M059J (cell line): Measurements from ENCODE around the gene MPI. TPM values are rescaled to one million over a fixed set of nuclear protein-coding genes. Genes with fewer than 3 reads are reported as not detected.
"Not testable (repeated sequence)": the region's sequence is repeated elsewhere in the genome, so short reads cannot be mapped to it uniquely, and the experiment has no call there.

Experiments used
- DNase-seq: peaks from one replicate; pipeline ENCODE4 v3.0.0-alpha.2; 2012; ENCODE audit warnings: low read depth
- total RNA-seq: library from RNA; depleted of rRNA; stranded (reverse); fragments of >200 nt; shearing (Covaris generic); gene quantifications from 2 replicates; pipeline ENCODE4 v1.2.3, GENCODE V29; 2014

MPI gene
- total RNA-seq, 1 experiment from 2014 or later = 65.4 TPM

DNA sequence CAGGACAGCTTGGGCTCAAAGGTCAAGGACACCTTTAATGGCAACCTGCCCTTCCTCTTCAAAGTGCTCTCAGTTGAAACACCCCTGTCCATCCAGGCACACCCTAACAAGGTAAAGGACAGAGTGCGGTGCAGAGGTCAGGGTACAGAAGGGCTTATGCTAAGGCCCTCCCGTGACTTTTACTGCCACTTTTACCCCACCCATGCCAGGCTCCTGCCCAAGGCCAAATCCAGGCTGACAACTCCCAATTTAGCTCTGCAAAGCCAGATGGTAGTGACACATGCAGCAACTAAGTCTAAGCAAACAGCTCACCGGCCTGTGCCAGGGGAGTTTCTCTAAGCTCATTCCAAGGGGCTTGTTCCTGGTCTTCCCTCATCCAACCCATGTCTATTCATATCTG lies 1.6 kb downstream of the MPI start:
- DNase-seq = no peak

- no peak for DNase-seq
These were observed 2.5 kb downstream of the MPI start for GRCh38 chr15:74892313-74892712.

DNA sequence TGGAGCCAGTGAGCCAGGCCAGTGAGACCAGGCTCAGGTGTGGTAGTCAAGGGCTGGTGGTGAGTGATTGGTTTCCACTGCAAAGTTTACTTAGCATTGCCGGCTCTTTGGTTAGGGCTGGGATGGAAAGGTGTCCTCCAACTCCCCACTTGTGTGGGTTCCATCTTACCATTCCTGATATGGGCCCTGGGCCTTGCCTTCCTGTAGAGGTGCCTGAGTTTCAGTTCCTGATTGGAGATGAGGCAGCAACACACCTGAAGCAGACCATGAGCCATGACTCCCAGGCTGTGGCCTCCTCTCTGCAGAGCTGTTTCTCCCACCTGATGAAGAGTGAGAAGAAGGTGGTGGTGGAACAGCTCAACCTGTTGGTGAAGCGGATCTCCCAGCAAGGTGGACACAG lies 3.1 kb downstream of the MPI start:
- no peak for DNase-seq

- no peak for DNase-seq
These were observed 3.8 kb downstream of the MPI start for GRCh38 chr15:74893627-74894026.

DNA sequence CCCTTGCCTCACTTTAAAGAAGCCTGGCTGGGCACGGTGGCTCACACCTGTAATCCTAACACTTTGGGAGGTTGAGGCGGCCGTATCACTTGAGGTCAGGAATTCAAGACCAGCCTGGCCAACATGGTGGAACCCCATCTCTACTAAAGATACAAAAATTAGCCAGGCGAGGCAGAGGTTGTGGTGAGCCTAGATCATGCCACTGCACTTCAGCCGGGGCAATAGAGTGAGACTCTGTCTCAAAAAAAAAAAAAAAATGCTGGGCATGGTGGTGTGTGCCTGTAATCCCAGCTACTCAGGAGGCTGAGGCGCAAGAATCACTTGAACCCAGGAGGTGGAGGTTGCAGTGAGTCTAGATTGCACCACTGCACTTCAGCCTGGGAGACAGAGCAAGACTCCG lies 4.5 kb downstream of the MPI start:
- DNase-seq = not testable (repeated sequence)

DNA sequence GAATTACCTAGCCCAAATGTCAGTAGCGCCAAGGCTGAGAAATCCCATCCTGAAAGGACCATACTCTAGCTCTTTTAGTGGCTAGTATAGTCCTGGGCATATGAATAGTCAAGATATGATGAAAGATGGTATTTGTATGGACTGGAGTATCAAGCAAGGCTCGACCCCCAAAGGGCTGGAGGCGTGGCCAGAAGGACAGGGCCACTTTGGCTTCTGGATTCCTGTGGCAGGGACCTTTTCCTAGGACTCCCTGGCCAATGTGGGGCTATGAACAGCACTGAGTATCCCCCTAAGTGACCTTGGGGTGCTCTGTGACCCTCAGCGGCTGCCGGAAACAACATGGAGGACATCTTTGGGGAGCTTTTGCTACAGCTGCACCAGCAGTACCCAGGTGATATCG lies 6.0 kb downstream of the MPI start:
- DNase-seq = no peak

DNA sequence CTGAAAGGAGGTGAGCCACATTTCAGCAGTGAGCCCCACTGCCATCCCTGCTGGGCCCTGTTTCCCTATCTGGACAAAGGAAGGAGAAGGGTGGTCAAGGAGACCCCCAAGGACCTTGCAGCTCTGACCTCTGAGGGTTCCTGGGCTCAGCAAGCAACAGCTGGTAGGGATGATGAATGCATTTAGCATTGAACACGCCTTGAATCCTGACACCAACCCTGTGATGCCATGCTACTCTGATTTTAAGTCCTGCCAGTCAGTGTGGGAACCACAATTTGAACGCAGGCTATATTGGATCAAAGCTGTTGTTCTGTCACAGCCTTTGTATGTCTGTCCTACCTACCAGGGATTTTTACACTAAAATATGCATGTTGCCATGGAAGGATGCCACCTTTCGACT lies 6.5 kb downstream of the MPI start:
- DNase-seq = no peak

GRCh38 chr15:74897300-74897701 lies 7.5 kb downstream of the MPI start:
- no peak for DNase-seq

DNA sequence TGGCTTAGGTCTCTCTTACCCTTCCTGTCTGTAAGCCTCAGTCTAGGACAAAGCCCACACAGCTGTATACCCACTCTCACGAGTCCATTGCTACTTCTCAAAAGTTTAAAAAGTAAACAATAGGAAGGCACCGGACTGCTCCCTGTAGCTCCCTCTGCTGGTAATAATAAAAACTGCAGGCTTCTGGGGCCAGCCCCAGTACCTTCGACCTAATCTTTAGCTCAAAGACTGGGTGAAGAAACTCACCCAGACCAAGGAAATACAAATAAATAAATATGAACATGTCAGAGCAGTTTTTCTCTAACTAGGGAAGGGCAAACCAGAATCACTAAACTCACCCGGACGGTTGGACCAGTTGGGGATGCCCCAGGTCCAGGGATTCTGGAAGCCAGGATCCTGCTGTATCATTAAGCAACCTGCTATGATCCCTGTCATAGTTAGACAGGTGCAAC lies 11.8 kb downstream of the MPI start:
- DNase-seq = peak; percentile 51

DNA sequence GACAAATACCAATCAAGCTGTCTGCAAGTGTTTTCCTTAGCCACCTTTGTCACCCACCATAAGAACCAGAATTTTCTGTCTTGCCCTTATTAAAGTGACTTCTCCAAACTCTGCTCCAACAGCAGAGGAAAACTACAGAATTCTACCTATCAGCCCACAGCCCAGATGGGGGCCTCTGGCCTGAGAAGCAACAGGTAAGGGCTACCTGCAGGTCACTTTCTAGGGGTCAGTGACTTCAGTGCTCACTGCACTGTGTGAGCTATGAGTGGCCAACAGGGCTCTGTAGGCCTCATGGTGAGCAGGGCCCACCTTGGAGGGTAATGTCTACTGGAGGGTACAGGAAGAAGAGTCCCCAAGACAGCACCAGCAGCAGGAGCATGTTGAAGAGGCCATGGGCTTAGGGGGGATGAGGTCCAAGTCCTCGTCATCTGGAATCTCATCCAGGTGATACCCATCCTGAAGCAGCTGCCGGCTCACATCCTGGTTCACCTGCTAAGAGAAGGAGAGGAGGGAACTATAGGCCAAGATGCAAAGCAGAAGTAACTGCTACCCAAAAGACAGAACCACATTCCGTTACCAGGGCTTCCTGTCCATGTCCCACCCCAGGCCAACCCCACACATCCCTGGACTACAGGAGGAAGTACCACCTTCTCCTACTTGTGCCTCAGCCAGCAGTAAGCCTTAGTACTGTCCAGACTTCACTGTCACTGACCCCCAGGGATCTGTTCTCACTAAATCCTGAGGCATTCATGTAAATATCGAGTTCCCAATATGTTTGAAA lies 12.6 kb downstream of the MPI start:
- DNase-seq = no peak

DNA sequence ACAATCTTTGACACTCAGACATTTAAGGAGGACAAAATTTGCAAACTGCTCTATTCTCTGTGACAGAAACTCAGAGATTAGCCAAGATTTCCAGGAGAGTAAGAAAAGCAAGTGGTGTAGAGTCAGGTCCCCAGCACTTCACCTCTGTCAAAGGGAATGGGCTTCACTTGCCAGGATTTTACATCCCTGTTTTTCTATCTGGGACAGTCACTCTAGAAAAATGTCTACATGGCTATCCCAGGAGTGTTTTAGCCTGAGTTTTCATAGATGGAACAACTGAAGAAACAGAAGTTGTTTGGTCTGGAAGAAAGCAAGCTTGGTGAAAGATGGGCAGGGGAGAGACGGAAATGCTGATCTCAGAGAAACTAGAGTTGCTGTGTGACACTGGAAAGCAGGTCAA lies 13.8 kb downstream of the MPI start:
- no peak for DNase-seq

GRCh38 chr15:74904190-74904805 lies 14.5 kb downstream of the MPI start:
- no peak for DNase-seq

GRCh38 chr15:74906067-74906449 lies 16.2 kb downstream of the MPI start:
- peak; percentile 31 for DNase-seq

DNA sequence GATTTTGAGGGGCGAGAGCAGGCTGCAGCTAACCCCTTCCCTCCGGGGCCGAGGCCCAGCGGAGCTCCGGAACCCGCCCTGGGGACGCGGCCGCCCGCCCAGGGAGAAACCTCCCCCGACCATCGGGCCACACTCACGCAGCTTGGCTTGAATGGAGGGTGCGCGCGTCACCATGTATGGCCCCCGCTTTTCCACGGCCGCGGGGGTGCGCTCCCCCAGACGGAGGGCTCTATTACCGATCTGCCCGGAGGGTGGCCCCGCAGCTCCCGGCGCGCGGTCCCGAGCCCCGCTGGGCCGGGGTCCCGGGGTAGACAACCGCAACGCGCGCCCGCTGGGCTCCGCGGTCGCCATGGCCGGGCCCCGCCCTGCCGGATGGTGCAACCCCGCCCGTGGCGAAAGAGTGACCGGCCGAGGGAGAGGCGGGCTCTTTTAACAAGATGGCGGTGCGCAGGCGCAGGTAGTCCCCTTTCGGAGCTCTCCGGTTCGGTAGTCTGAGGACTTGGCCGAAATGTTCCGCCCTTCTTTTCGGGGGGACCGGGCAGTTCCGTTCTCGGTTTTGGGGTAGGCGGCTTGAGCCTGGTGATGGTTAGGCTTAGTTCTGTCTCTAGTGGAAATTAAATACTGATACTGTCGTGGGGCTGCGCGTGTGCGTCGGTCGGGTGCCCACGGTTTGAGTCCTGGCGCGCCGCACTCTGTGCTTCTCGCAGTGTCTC lies 16.8 kb downstream of the MPI start, which contains the start of gene FAM219B:
Gene FAM219B (minus strand): TSS at position 402 of the 713 bp plus-strand sequence. CDS start 51 bp downstream, at position 351.
- DNase-seq = peak; percentile 85

DNA sequence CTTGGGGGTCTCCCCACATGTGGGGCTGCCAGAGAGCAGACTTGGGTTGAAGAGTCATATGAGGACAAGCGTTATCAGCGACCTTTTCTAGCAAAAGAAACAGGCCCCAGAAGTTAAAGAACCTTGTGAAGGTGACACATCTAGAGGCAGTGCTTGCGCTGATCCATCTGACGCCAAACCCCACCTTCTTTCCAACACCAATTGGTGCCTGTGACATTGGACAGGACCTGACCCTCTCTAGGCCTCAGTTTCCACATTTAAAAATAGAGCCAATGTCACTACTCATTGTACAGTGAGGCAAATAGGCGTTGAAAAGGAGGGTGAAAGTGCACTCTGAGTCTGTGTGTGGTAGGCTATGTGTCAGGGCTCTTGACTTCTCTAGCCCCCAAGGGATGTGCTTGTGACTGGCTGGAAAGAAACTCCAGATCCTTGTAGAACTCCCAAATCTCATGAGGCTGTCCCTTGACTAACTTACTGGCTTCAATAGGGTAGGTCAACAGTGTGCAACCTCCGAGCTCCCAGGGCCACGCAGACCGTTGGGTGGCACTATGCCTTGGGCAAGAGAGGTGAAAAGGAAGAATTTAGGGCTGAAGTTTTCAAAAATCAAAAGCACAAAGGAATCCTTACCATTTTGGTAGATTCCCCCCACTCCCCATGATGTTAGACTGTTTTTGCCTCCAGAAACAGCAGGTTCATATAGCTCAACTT lies 17.5 kb downstream of the MPI start:
- DNase-seq = peak; percentile 39

GRCh38 chr15:74908635-74909034 lies 18.8 kb downstream of the MPI start:
- DNase-seq = no peak

DNA sequence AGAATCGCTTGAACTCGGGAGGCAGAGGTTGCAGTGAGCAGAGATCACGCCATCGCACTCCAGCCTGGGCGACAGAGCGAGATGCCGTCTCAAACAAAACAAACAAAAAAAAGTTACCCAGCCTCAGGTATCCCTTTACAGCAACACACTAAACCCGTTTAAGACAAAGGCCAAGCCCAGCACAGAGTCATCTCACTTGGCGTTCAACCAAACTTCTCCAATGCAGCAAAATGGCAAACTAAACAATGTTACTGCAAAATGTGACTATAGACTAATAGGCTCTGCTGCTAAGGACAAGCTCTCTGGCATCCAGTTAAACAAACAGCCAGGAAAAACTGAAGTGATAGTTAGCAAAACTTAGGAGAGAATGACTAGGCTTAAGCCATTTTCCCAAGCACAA lies 23.2 kb downstream of the MPI start:
- DNase-seq = peak; percentile 25

DNA sequence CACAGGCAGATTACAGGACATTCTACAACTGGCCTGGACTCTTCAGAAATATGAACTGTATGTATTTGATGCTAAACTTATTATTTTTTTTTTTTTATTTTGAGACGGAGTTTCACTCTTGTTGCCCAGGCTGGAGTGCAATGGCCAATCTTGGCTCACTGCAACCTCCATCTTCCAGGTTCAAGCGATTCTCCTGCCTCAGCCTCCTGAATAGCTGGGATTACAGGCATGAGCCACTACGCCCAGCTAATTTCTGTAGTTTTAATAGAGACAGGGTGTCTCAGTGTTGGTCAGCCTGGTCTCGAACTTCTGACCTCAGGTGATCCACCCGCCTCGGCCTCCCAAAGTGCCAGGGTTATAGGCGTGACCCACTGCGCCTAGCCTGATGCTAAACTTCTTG lies 24.0 kb downstream of the MPI start:
- DNase-seq = not testable (repeated sequence)

DNA sequence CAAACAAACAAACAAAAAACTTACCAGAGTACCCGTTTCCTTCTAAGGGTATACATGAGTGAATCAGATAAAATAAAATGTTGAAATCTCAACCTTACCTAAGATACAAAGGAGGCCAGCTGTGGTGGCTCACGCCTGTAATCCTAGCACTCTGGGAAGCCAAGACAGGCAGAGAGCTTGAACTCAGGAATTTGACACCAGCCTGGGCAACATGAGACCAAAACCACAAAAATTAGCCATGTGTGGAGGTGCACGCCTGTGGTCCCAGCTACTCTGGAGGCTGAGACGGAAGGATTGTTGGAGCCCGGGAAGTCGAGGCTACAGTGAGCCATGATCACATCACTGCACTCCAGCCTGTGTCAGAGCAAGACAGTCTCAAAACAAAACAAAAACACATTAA lies 27.8 kb downstream of the MPI start:
- peak; percentile 28 for DNase-seq

DNA sequence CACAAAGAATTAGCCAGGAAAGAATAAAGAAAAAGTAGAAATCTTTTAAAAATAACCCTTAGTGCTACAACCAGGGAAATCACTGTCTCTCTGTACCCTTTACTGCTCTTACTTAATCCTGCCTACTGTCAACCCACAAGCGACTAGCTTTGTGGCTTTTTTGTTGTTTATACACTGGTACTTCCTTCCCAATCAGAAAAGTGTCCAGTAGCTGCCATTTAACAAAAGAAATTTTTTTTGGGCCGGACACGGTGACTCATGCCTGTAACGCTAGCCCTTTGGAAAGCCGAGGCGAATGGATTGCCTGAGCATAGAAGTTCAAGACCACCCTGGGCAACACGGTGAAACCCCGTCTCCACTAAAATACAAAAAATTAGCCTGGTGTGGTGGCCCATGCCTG lies 30.6 kb downstream of the MPI start:
- peak; percentile 76 for DNase-seq

GRCh38 chr15:74924525-74924924 lies 34.7 kb downstream of the MPI start:
- DNase-seq = no peak

DNA sequence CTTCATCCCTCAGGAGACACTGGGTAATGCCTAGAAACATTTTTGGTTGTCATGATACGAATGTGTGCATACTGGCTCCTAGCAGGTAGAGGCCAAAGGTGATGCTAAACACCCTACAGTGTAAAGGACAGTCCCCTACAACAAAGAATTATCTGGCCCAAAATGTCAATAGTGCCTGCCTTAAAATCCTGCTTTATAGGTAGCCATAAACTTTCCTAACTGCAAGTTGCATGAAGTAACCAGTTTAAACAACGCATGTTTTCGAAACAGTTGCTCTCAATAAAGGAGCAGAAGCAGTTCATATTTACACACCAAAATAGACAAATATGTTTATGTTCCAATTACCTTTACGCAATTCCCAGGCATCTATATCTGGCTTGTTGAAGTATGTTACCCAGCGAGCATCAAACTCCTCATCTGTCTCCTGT lies 38.9 kb downstream of the MPI start:
- no peak for DNase-seq
